A172 (cell line): ENCODE data around the gene RO60. TPM values are rescaled to one million over a fixed set of nuclear protein-coding genes. Genes with fewer than 3 reads are reported as not detected.
"Not testable (repeated sequence)": the region's sequence is repeated elsewhere in the genome, so short reads cannot be mapped to it uniquely, and the experiment has no call there.

ENCODE experiments used
- DNase-seq: peaks from one replicate; pipeline ENCODE4 v3.0.0-alpha.2; 2015; ENCODE audit warnings: low spot score
- total RNA-seq: library from RNA; depleted of rRNA; stranded (reverse); fragments of >200 nt; shearing (Covaris generic); gene quantifications from 2 replicates; pipeline ENCODE4 v1.2.3, GENCODE V29; 2014; rRNA removed

RO60 gene
- 121 and 130 TPM in 2 replicates for total RNA-seq

DNA sequence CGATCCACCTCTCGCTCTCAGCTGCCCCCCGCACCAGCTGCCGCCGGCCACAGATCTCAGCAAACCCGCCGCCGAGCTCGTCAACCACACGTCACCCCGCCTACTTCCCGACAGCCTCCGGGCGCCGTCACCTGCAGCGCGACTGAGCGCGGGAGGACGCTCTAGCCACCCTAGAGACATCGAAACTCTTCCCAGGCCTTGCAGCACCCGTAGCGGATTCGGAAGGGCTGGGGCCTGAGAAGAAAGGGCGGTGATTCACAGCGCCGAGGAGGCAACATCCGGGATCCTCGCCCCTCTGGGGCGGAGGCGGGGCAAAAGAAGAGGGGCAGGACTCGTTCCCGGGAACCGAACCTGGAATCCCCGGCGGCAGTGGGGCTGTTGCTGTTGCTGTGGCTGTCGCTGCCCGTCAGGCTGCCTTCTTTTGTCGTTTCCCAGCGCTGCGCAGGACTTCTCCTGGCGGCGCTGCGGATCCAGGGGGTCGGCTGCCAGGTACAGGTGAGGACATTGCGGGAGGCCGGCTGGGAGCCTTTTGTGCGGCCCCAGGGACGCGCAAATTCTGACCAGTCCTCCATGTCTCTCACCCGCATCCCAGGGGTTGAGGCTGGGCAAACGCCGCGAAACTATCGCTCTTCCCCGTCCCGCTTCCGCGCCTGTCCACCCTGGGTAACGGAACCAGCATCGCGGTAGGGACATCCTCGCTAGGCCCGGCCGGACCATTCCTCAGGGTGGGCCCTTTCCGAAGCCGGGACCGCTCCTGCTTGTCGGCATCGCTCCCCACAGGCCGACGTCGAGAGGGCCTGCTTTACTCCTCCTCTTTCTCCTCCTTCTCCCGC is at the start of gene RO60, which contains the start of gene UCHL5:
Gene RO60, plus strand, starts transcription at position 331 of the 833 bp plus-strand sequence. CDS start 9,443 bp downstream, outside the sequence.
Gene UCHL5, minus strand, starts transcription at position 79 of the 833 bp plus-strand sequence. CDS start 100 bp downstream, outside the sequence.
- DNase-seq = peak; percentile 98

- no peak for DNase-seq
Observed at GRCh38 chr1:193011406-193011805, 48.0 kb upstream of the RO60 start.

DNA sequence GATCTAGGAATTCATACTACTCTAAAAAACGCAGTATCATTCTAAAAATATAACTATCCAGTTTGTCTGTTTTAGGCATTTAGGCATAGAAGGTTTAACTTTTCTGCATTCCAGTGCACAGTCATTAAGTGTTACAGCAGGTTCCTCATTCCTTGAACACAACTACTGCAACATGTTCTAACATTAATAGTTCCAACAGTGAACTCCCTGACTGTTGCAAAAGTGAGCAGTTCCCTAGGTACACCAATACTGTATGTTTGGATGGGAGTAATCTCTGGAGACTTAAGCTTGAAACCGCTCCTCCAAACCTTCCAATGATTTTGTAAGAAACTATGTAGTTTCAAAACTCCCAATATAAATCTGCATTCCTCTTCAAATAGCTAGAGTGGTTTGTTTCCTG is 46.4 kb upstream of the RO60 start:
- DNase-seq = no peak

GRCh38 chr1:193013707-193014106 is 45.7 kb upstream of the RO60 start:
- DNase-seq = no peak

DNA sequence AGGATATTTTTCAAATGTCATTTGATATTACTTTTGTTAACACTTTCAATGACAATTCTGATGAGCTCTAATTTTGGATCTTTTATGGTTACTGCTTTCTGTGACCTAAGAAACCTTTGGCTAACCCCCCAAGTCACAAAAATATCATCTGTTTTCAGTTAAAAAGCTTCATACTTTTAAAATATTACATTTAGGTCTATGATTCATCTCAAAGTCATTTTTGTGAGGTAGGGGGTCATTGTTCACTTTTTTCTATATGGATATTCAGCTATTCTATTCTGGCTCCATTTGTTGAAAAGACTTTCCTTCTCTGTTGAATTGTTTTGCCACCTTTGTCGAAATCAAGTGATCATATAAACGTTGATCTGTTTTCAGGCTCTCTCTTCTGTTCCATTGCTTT is 45.0 kb upstream of the RO60 start:
- DNase-seq = no peak

GRCh38 chr1:193016788-193017187 is 42.6 kb upstream of the RO60 start:
- DNase-seq = no peak

DNA sequence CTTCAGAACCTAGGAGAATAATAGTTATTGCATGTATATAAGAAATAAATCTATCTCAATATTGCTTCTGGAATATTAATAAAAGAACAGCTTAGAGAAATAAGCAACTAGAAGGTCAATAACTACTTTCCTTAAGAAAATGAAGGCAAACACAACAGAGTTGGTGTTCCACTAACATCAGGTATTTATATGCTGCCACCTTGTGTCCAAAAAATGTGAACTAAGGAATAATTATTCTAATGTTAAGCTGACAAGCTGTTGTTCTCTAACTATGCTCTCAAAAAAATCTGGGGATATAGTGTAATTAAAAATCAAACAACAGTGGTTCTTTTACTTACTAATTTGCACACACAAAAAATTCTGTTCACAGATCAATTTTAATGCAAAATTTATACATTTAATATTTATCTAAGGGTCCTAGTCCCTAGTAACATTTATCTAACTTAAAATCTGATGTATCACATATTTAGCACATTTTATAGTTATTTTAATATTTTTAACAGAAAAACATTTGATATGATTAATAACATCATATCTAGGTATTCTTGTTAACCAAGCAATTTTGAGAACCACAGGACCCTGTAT is 39.9 kb upstream of the RO60 start:
- DNase-seq = peak; percentile 66

GRCh38 chr1:193025218-193025617 is 34.2 kb upstream of the RO60 start:
- DNase-seq = no peak

- no peak for DNase-seq
Observed at GRCh38 chr1:193030280-193030679, 29.1 kb upstream of the RO60 start.

GRCh38 chr1:193031431-193031830 is 28.0 kb upstream of the RO60 start:
- DNase-seq = peak; percentile 27

DNA sequence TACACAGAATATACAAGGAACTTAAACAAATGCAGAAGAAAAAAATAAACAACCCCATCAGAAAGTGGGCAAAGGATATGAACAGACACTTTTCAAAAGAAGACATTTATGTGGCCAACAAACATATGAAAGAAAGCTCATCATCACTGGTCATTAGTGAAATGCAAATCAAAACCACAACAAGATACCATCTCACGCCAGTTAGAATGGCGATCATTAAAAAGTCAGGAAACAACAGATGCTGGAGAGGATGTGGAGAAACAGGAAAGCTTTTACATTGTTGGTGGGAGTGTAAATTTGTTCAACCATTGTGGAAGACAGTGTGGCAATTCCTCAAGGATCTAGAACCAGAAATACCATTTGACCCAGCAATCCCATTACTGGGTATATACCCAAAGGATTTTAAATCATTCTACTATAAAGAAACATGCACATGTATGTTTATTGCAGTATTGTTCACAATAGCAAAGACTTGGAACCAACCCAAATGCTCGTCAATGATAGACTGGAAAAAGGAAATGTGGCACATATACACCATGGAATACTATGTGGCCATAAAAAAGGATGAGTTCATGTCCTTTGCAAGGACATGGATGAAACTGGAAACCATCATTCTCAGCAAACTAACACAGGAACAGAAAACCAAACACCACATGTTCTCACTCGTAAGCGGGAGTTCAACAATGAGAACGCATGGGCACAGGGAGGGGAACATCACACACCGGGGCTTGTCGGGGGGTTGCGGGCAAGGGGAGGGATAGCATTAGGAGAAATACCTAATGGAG is 26.6 kb upstream of the RO60 start:
- DNase-seq = not testable (repeated sequence)

DNA sequence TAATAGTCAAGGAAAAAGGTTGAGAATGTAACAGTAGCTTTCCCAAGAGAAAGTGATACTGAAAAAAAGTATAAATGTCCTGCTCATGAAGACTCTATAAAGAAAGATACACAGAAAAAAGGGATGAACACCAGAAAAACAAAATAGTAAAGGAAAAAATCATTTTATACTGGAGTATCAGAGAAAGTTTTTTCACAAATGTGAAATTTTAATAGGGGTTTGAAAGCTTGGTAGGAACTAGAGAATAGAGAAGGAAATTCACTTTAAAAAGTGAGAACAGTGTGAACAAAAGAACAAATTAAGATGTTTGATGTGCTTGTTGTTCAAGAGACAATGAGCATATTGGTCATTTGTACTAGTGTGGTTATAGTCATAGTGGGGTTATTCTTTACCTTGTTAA is 25.8 kb upstream of the RO60 start:
- no peak for DNase-seq

GRCh38 chr1:193036337-193037047 is 22.9 kb upstream of the RO60 start:
- DNase-seq = no peak

- no peak for DNase-seq
Observed at GRCh38 chr1:193040011-193040410, 19.4 kb upstream of the RO60 start.

DNA sequence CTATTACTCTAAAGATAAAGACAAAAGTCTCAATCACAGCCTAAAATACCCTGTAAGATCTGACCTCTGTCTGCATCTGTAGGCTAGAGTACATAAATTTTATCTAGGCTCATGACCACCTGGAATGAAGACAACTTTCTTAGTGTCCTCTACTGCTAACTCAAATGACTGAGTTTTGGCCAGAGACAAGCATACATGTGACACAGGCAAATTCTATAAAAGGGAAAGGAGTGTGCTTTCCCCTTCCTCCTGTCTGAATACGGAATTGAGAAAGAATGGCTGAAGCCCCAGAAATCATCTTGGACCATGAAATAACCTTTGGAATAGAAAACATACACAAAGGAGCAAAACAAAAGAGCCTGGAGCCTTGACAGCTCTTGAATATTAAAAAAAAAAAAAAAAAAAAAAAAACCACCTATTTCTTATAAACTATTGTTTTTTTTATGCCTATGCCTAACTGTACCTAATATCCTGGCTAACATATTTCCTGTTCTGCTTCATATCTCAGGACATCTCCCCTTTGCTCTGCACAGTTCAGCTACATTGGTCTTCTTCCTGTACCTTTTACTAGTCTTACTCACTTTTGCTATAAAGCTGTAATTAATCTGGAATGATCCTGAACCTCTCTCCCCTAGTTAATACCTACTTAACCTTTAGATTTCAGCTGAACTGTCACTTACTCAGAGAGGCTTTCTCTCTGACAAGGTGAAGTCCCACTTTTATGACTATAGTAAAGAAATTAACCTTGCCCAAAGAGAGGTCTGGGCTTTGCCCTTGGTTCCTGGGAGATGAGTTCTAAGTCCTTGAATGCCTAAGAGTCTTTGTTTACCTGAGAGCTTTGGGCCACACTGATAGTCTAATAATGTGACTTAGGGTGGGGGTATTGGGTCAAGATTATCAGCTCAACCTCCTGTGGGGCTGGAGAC is 16.4 kb upstream of the RO60 start:
- DNase-seq = no peak

DNA sequence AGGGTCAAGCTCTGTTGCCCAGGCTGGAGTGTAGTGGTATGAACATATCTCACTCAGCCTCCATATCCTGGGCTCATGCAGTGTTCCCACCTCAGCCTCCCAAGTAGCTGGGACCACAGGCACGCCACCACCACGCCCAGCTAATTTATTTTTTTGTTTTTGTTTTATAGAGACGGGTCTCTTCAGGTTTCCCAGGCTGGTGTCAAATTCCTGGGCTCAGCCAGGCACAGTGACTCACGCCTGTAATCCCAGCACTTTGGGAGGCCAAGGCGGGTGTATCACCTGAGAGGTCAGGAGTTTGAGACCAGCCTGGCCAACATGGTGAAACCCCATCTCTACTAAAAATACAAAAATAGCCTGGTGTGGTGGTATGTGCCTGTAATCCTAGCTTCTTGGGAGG is 10.5 kb upstream of the RO60 start:
- not testable (repeated sequence) for DNase-seq

DNA sequence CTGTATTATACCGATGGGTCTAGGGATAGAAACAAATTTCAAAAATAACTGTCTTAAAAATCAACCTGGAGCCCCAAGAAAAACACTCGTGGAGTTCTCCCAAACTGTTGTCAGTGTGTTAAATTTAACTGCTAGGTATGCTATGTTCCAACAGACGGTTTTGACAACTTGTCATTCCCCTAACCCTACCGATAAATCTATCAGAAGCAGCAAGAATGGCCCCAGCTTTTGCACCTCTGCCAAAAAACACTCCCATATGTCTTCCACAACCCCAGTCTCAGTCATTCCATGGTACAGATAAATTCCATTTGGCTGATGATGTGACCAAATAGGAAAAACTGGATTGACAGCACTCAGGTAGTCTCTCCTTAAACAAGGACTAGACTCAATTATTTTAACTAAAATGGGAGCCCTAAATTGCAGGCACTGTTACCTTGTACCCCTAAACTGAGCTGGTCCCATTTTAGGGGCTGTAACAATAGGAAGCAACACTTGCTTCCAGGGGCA is 5.2 kb upstream of the RO60 start:
- DNase-seq = no peak

- peak; percentile 44 for DNase-seq
Observed at GRCh38 chr1:193058529-193059281, 707 bp upstream of the RO60 start.

DNA sequence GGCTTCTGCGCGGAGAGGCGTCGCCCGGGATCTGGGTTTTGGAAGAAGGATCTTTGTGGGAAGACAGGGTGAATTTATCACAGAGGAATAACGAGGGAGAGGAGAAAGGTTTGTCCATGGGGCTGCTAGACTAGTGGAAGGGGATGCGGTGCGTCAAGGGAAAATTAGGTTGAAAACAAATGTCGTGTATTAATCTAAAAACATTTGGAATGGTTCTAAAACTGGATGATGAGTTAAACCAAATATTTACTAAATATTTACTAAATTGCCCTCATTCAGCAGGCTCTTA is 647 bp downstream of the RO60 start:
- no peak for DNase-seq

DNA sequence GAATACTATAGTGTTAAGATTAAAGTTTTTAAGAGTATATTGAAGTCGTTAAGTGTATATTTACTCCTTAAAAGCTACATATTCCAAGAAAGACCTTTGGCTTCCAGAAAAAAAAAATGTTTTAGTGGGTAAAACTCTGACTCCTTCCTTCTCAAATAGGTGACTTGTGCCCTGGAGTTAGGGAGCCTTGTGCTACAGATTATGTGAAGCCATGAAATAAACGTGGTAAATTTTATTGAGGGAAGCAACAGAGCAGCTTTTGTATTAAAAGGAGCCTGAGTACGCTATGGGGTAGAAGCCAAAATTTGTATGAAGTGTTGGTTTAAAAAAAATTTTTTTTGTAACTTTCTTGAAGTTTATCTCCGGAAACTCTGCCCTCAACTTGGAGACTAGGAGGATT is 994 bp downstream of the RO60 start:
- no peak for DNase-seq
